Activated T-helper 17 cell treated with anti-CD3 and anti-CD28 coated beads, Interleukin-2, amount 50 U/mL, for 72 hours (primary cell): ENCODE measurements around the gene REC8. TPM values are rescaled to one million over a fixed set of nuclear protein-coding genes. Genes with fewer than 3 reads are reported as not detected.

Experiments
- ATAC-seq: fragments of 150-1000 bp; cut with Tn5 transposase; replicated peaks from 2 replicates; pipeline ENCODE4 v1.10.0; 2021; ENCODE audit warnings: mild to moderate bottlenecking, moderate library complexity
- H3K27ac Mint-ChIP-seq: one replicate; pipeline ENCODE4 v1.8.0; 2022; ENCODE audit warnings: mixed read lengths
- H3K27me3 Mint-ChIP-seq: one replicate; pipeline ENCODE4 v1.8.0; 2022; ENCODE audit warnings: mixed read lengths
- H3K36me3 Mint-ChIP-seq: one replicate; pipeline ENCODE4 v1.8.0; 2022; ENCODE audit warnings: low read depth, mild to moderate bottlenecking, mixed read lengths
- H3K4me1 Mint-ChIP-seq: one replicate; pipeline ENCODE4 v1.8.0; 2022; ENCODE audit warnings: mixed read lengths
- H3K4me3 Mint-ChIP-seq: one replicate; pipeline ENCODE4 v1.8.0; 2022; ENCODE audit warnings: mild to moderate bottlenecking, mixed read lengths
- H3K9me3 Mint-ChIP-seq: one replicate; pipeline ENCODE4 v1.8.0; 2022; ENCODE audit warnings: mixed read lengths
- total RNA-seq, 2 donors: library from RNA; stranded (reverse); gene quantifications; one replicate each; pipeline ENCODE4 v1.2.3, GENCODE V29; 2022

The REC8 gene
- total RNA-seq, 2 donors from 2014 or later: 35.7 to 58.8 TPM

GRCh38 chr14:24160850-24161804, 10.8 kb upstream of the REC8 start, which contains the start of gene IRF9:
Gene IRF9, plus strand, starts transcription at chr14:24161265. Its CDS starts 880 bp downstream, at chr14:24162145.
- H3K27me3 Mint-ChIP-seq: no peaks in the 10 kb centered on the region
- H3K36me3 Mint-ChIP-seq: peaks cover 100% of the 10 kb centered on the region
- peak within 1 kb of the TSS; percentile 99 for H3K27ac Mint-ChIP-seq
- H3K4me3 Mint-ChIP-seq: peak within 1 kb of the TSS; percentile 98
- ATAC-seq: peak; percentile 92
- H3K4me1 Mint-ChIP-seq: peaks cover 24% of the 10 kb centered on the region
- no peaks in the 10 kb centered on the region for H3K9me3 Mint-ChIP-seq

GRCh38 chr14:24162093-24162492, 9.8 kb upstream of the REC8 start:
- peak overlapping the region; percentile 98 for H3K4me3 Mint-ChIP-seq
- H3K27me3 Mint-ChIP-seq: no peaks in the 10 kb centered on the region
- peak; percentile 39 for ATAC-seq
- H3K9me3 Mint-ChIP-seq: no peaks in the 10 kb centered on the region
- H3K36me3 Mint-ChIP-seq: peaks cover 100% of the 10 kb centered on the region
- peaks cover 24% of the 10 kb centered on the region for H3K4me1 Mint-ChIP-seq
- peak overlapping the region; percentile 99 for H3K27ac Mint-ChIP-seq

GRCh38 chr14:24164518-24164991, 7.3 kb upstream of the REC8 start:
- Mint-ChIP-seq H3K27me3 (no peaks in the 10 kb centered on the region), H3K36me3 (peaks cover 94% of the 10 kb centered on the region), H3K4me3 (peak overlapping the region; percentile 36), H3K9me3 (no peaks in the 10 kb centered on the region), H3K4me1 (peaks cover 33% of the 10 kb centered on the region), H3K27ac (peak overlapping the region; percentile 78)
- ATAC-seq: no peak

GRCh38 chr14:24165785-24166184, 6.1 kb upstream of the REC8 start:
- Mint-ChIP-seq H3K27ac (no peak overlapping the region), H3K4me1 (peaks cover 33% of the 10 kb centered on the region), H3K4me3 (no peak overlapping the region), H3K9me3 (no peaks in the 10 kb centered on the region), H3K27me3 (no peaks in the 10 kb centered on the region), H3K36me3 (peaks cover 91% of the 10 kb centered on the region)
- no peak for ATAC-seq

GRCh38 chr14:24167469-24168114, 4.3 kb upstream of the REC8 start:
- no peaks in the 10 kb centered on the region for H3K27me3 Mint-ChIP-seq
- H3K4me3 Mint-ChIP-seq: no peak overlapping the region
- H3K36me3 Mint-ChIP-seq: peaks cover 86% of the 10 kb centered on the region
- no peaks in the 10 kb centered on the region for H3K9me3 Mint-ChIP-seq
- no peak for ATAC-seq
- H3K27ac Mint-ChIP-seq: peak overlapping the region; percentile 32
- H3K4me1 Mint-ChIP-seq: peaks cover 23% of the 10 kb centered on the region

- Mint-ChIP-seq H3K9me3 (no peaks in the 10 kb centered on the region), H3K27ac (no peak overlapping the region), H3K27me3 (no peaks in the 10 kb centered on the region)
Observed at GRCh38 chr14:24172261-24172860, 481 bp downstream of the REC8 start.

GRCh38 chr14:24172871-24173281, 996 bp downstream of the REC8 start:
- H3K4me1 Mint-ChIP-seq: peaks cover 6% of the 10 kb centered on the region
- peak overlapping the region; percentile 25 for H3K4me3 Mint-ChIP-seq
- H3K36me3 Mint-ChIP-seq: peaks cover 84% of the 10 kb centered on the region
- no peak for ATAC-seq
- H3K27me3 Mint-ChIP-seq: no peaks in the 10 kb centered on the region
- peak overlapping the region; percentile 25 for H3K27ac Mint-ChIP-seq
- H3K9me3 Mint-ChIP-seq: no peaks in the 10 kb centered on the region

More at GRCh38 chr14:24172261-24172860, 481 bp downstream of the REC8 start:
- peaks cover 9% of the 10 kb centered on the region for H3K4me1 Mint-ChIP-seq
- peak overlapping the region; percentile 74 for H3K4me3 Mint-ChIP-seq
- peaks cover 84% of the 10 kb centered on the region for H3K36me3 Mint-ChIP-seq
- no peak for ATAC-seq

- H3K4me3 Mint-ChIP-seq: no peak overlapping the region
- ATAC-seq: no peak
- no peaks in the 10 kb centered on the region for H3K27me3 Mint-ChIP-seq
- H3K4me1 Mint-ChIP-seq: no peaks in the 10 kb centered on the region
- H3K27ac Mint-ChIP-seq: peak overlapping the region; percentile 59
- no peaks in the 10 kb centered on the region for H3K9me3 Mint-ChIP-seq
- H3K36me3 Mint-ChIP-seq: peaks cover 88% of the 10 kb centered on the region
Observed at GRCh38 chr14:24176599-24176998, 4.7 kb downstream of the REC8 start.

GRCh38 chr14:24177041-24177825, 5.4 kb downstream of the REC8 start:
- no peaks in the 10 kb centered on the region for H3K9me3 Mint-ChIP-seq
- ATAC-seq: no peak
- H3K27ac Mint-ChIP-seq: peak overlapping the region; percentile 59
- H3K4me1 Mint-ChIP-seq: no peaks in the 10 kb centered on the region
- H3K27me3 Mint-ChIP-seq: no peaks in the 10 kb centered on the region
- H3K4me3 Mint-ChIP-seq: no peak overlapping the region
- peaks cover 87% of the 10 kb centered on the region for H3K36me3 Mint-ChIP-seq

GRCh38 chr14:24177891-24178290, 6.0 kb downstream of the REC8 start:
- Mint-ChIP-seq H3K4me1 (no peaks in the 10 kb centered on the region), H3K9me3 (no peaks in the 10 kb centered on the region), H3K36me3 (peaks cover 90% of the 10 kb centered on the region), H3K27ac (no peak overlapping the region), H3K4me3 (no peak overlapping the region), H3K27me3 (no peaks in the 10 kb centered on the region)
- no peak for ATAC-seq

- Mint-ChIP-seq H3K27ac (peak overlapping the region; percentile 5), H3K9me3 (no peaks in the 10 kb centered on the region), H3K4me3 (no peak overlapping the region), H3K36me3 (peaks cover 90% of the 10 kb centered on the region), H3K27me3 (no peaks in the 10 kb centered on the region), H3K4me1 (no peaks in the 10 kb centered on the region)
- ATAC-seq: no peak
Observed at GRCh38 chr14:24178399-24179178, 6.7 kb downstream of the REC8 start.

GRCh38 chr14:24179294-24179960, 7.5 kb downstream of the REC8 start:
- Mint-ChIP-seq H3K4me3 (no peak overlapping the region), H3K27me3 (no peaks in the 10 kb centered on the region), H3K4me1 (no peaks in the 10 kb centered on the region), H3K27ac (peak overlapping the region; percentile 5), H3K9me3 (no peaks in the 10 kb centered on the region), H3K36me3 (peaks cover 86% of the 10 kb centered on the region)
- ATAC-seq: no peak
